ENCODE data around the gene IZUMO1R.
"Not testable (repeated sequence)": the region's sequence is repeated elsewhere in the genome, so short reads cannot be mapped to it uniquely, and the experiment has no call there.

Gene IZUMO1R

DNA sequence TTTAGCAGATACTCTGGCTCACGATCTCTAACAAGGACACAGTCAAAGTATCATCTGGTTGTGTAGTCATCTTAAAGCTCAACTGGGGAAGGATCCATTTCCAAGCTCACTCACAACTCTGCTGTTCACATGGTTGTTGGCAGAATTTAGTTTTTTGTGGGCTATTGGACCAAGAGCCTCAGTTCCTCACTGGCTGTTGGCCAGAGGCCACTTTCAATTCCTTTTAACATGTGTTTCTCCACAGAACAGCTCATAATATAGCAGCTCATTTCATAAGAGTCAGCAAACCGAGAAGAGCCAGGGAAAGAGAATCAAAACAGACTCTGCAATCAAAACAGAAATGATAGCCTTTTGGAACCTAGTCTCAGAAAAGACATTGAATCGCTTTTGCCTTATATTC lies 22.6 kb downstream of the IZUMO1R start:
- no peak for DNase-seq

- DNase-seq = no peak
These were observed 24.3 kb downstream of the IZUMO1R start for GRCh38 chr11:94328587-94329080.

DNA sequence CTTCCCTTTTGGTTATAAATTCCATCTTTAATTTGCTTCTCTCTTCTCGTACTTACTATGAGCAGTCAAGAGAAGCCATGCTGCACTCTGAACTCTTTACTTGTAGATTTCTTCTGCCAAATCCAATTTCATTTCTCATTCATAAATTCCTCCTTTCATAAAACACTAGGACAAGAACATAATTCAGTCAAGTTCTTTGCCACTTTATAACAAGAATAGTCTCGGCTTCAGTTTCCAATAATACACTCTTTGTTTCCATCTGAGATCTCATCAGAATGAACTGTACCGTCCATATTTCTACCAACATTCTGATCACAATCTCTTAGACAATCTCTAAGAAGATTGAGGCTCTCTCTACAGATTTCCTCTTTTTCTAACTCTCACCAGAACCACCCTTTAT lies 25.1 kb downstream of the IZUMO1R start:
- DNase-seq = no peak

- DNase-seq = no peak
These were observed 26.4 kb downstream of the IZUMO1R start for GRCh38 chr11:94330789-94331188.

GRCh38 chr11:94332814-94333213 lies 28.4 kb downstream of the IZUMO1R start:
- no peak for DNase-seq

- DNase-seq = no peak
These were observed 31.7 kb downstream of the IZUMO1R start for GRCh38 chr11:94336033-94336432.

DNA sequence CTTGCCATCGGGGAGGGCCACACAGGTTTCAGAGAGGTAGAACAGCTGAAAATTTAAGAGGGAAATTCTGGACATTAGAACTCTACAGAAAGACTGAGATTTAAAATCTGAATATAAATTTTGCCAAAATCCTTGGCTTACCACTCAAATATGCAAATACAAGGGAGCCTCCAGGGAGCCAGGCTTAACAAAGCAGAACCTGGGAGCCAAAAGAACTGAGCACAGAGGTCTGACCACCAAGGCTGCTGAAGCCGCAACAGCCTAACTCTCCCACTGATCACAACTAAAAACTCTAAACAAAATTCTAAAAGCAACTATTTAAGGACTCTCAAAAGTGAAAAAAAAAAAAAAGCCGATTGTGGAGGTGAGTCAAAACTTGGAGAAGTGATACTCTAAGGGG lies 34.3 kb downstream of the IZUMO1R start:
- no peak for DNase-seq

DNA sequence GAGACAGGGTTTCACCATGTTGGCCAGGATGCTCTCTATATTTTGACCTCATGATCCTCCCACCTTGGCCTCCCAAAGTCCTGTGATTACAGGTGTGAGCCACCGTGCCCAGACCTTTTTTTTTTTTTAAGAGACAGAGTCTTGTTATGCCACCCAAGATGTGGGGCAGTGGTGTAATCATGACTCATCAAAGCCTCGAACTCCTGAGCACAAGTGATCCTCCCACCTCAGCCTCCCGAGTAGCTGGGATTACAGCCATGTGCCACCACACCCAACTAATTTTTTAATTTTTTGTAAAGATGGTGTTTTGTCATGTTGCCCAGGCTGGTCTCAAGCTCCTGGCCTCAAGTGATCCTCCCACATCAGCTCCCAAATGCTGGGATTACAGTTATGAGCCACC lies 37.9 kb downstream of the IZUMO1R start:
- DNase-seq = no peak

GRCh38 chr11:94343495-94343894 lies 39.1 kb downstream of the IZUMO1R start:
- no peak for DNase-seq

- not testable (repeated sequence) for DNase-seq
These were observed 41.9 kb downstream of the IZUMO1R start for GRCh38 chr11:94346311-94346710.

DNA sequence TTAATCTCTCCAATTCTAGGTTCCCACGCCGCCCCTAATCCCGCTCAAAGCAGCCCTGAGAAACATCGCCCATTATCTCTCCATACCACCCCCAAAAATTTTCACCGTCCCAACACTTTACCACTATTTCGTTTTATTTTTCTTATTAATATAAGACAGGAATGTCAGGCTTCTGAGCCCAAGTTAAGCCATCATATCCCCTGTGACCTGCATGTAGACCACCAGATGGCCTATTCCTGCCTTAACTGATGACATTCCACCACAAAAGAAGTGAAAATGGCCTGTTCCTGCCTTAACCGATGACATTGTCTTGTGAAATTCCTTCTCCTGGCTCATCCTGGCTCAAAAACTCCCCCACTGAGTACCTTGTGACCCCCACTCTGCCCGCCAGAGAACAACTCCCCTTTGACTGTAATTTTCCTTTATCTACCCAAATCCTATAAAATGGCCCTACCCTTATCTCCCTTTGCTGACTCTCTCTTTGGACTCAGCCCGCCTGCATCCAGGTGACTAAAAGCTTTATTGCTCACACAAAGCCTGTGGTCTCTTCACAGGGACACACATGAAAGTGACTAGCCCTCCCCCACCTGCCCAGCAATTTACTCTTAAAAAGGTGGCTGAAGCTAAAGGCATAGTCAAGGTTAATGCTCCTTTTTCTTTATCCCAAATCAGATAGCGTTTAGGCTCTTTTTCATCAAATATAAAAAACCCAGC lies 46.6 kb downstream of the IZUMO1R start:
- DNase-seq = not testable (repeated sequence)
